NCI-H748 (cell line): ENCODE data around the gene DPM3.
"Not testable (repeated sequence)": the region's sequence is repeated elsewhere in the genome, so short reads cannot be mapped to it uniquely, and the experiment has no call there.

Source experiments
- DNase-seq: peaks from one replicate; lab custom pipeline; 2025; ENCODE audit not compliant: unreplicated experiment; lab: John Stamatoyannopoulos, UW

DPM3 gene

GRCh38 chr1:155175927-155176371, 35.6 kb upstream of the DPM3 start:
- peak; percentile 40 for DNase-seq

GRCh38 chr1:155175281-155175926, 35.1 kb upstream of the DPM3 start:
- no peak for DNase-seq

- DNase-seq = peak; percentile 92
These were observed 34.3 kb upstream of the DPM3 start for GRCh38 chr1:155174324-155175280.

GRCh38 chr1:155173478-155174323, 33.4 kb upstream of the DPM3 start, which contains the start of gene TRIM46:
TRIM46 (plus strand) TSS chr1:155173849; CDS start chr1:155173967, 118 bp downstream.
- DNase-seq = peak; percentile 73

- peak; percentile 97 for DNase-seq
These were observed 32.6 kb upstream of the DPM3 start, which contains the start of gene KRTCAP2 for GRCh38 chr1:155172732-155173477. KRTCAP2 (minus strand) TSS chr1:155173304; CDS start chr1:155173224, 80 bp downstream.

- DNase-seq = no peak
These were observed 31.8 kb upstream of the DPM3 start for GRCh38 chr1:155171836-155172731.

- DNase-seq = no peak
These were observed 30.5 kb upstream of the DPM3 start for GRCh38 chr1:155170806-155171205.

GRCh38 chr1:155170101-155170785, 29.9 kb upstream of the DPM3 start:
- DNase-seq = no peak

- DNase-seq = no peak
These were observed 29.2 kb upstream of the DPM3 start for GRCh38 chr1:155169541-155169940.

- no peak for DNase-seq
These were observed 28.3 kb upstream of the DPM3 start for GRCh38 chr1:155168456-155169210.

GRCh38 chr1:155168105-155168445, 27.7 kb upstream of the DPM3 start:
- not testable (repeated sequence) for DNase-seq

GRCh38 chr1:155167166-155168104, 27.1 kb upstream of the DPM3 start:
- peak; percentile 92 for DNase-seq

- no peak for DNase-seq
These were observed 26.3 kb upstream of the DPM3 start for GRCh38 chr1:155166471-155167165.

GRCh38 chr1:155166051-155166470, 25.7 kb upstream of the DPM3 start:
- DNase-seq = no peak

GRCh38 chr1:155164625-155165024, 24.3 kb upstream of the DPM3 start:
- not testable (repeated sequence) for DNase-seq

GRCh38 chr1:155163785-155164184, 23.5 kb upstream of the DPM3 start:
- not testable (repeated sequence) for DNase-seq
